ENCODE results near the gene ZIC4. TPM values are rescaled to one million over a fixed set of nuclear protein-coding genes. Genes with fewer than 3 reads are reported as not detected.

ZIC4 gene
- total RNA-seq, 1 experiment from 2014 or later = not detected

GRCh38 chr3:147400999-147401398, 5.3 kb downstream of the ZIC4 start:
- ChIA-PET CTCF (no interaction called here), POLR2A (no interaction called here)
- Mint-ChIP-seq H3K4me3 (ENCODE audit: unreplicated experiment) (no peak overlapping the region), H3K36me3 (ENCODE audit: insufficient read depth, unreplicated experiment) (no peaks in the 10 kb centered on the region), H3K4me1 (ENCODE audit: insufficient read depth, unreplicated experiment) (no peaks in the 10 kb centered on the region), H3K27me3 (ENCODE audit: insufficient read depth, unreplicated experiment) (peaks cover 10% of the 10 kb centered on the region), H3K9me3 (ENCODE audit: unreplicated experiment) (no peaks in the 10 kb centered on the region), H3K27ac (ENCODE audit: low read depth, unreplicated experiment) (no peak overlapping the region)
- DNase-seq (ENCODE audit: unreplicated experiment) = no peak
- no TSS peak for BruUV-seq (replicated peaks)
- TF ChIP-seq CTCF (IDR thresholded peaks at IDR 0.05; ENCODE audit: unreplicated experiment) = no peak
- intact Hi-C loops (cut with micrococcal nuclease) = no loop called here

- ChIA-PET POLR2A (no interaction called here), CTCF (no interaction called here)
Observed at GRCh38 chr3:147400111-147400510, 6.2 kb downstream of the ZIC4 start.

GRCh38 chr3:147398813-147399534, 7.4 kb downstream of the ZIC4 start:
- TF ChIP-seq CTCF (IDR thresholded peaks at IDR 0.05; ENCODE audit: unreplicated experiment) = no peak
- DNase-seq (ENCODE audit: unreplicated experiment) = peak; percentile 67
- BruUV-seq (replicated peaks) = no TSS peak
- Mint-ChIP-seq H3K9me3 (ENCODE audit: unreplicated experiment) (peaks cover 4% of the 10 kb centered on the region), H3K4me1 (ENCODE audit: insufficient read depth, unreplicated experiment) (no peaks in the 10 kb centered on the region), H3K4me3 (ENCODE audit: unreplicated experiment) (no peak overlapping the region), H3K36me3 (ENCODE audit: insufficient read depth, unreplicated experiment) (no peaks in the 10 kb centered on the region), H3K27me3 (ENCODE audit: insufficient read depth, unreplicated experiment) (peaks cover 10% of the 10 kb centered on the region), H3K27ac (ENCODE audit: low read depth, unreplicated experiment) (no peak overlapping the region)
- ChIA-PET CTCF (interaction anchor here (0.7 kb wide), 3 partner anchors 9 to 45 kb away, joined by 3 to 6 read pairs (median 3); no protein-coding TSS in a partner anchor), POLR2A (no interaction called here)
- intact Hi-C loops (cut with micrococcal nuclease) = no loop called here

More at GRCh38 chr3:147400111-147400510, 6.2 kb downstream of the ZIC4 start:
- H3K4me3 Mint-ChIP-seq (ENCODE audit: unreplicated experiment) = no peak overlapping the region
- BruUV-seq (replicated peaks) = no TSS peak
- H3K4me1 Mint-ChIP-seq (ENCODE audit: insufficient read depth, unreplicated experiment) = no peaks in the 10 kb centered on the region
- no peaks in the 10 kb centered on the region for H3K36me3 Mint-ChIP-seq (ENCODE audit: insufficient read depth, unreplicated experiment)
- DNase-seq (ENCODE audit: unreplicated experiment) = no peak
- intact Hi-C loops (cut with micrococcal nuclease) = no loop called here
- H3K27ac Mint-ChIP-seq (ENCODE audit: low read depth, unreplicated experiment) = no peak overlapping the region
- H3K27me3 Mint-ChIP-seq (ENCODE audit: insufficient read depth, unreplicated experiment) = peaks cover 10% of the 10 kb centered on the region
- no peak for TF ChIP-seq CTCF (IDR thresholded peaks at IDR 0.05; ENCODE audit: unreplicated experiment)
- H3K9me3 Mint-ChIP-seq (ENCODE audit: unreplicated experiment) = no peaks in the 10 kb centered on the region

- POLR2A ChIA-PET = no interaction called here
- Mint-ChIP-seq H3K36me3 (ENCODE audit: insufficient read depth, unreplicated experiment) (no peaks in the 10 kb centered on the region), H3K27me3 (ENCODE audit: insufficient read depth, unreplicated experiment) (peaks cover 10% of the 10 kb centered on the region), H3K27ac (ENCODE audit: low read depth, unreplicated experiment) (no peak overlapping the region), H3K4me1 (ENCODE audit: insufficient read depth, unreplicated experiment) (no peaks in the 10 kb centered on the region), H3K9me3 (ENCODE audit: unreplicated experiment) (peaks cover 7% of the 10 kb centered on the region), H3K4me3 (ENCODE audit: unreplicated experiment) (no peak overlapping the region)
- DNase-seq (ENCODE audit: unreplicated experiment) = no peak
- CTCF ChIA-PET = interaction anchor here (0.7 to 1.0 kb wide), 3 partner anchors 8 to 123 kb away, joined by 3 read pairs; no protein-coding TSS in a partner anchor
- no peak for TF ChIP-seq CTCF (IDR thresholded peaks at IDR 0.05; ENCODE audit: unreplicated experiment)
- intact Hi-C loops (cut with micrococcal nuclease) = no loop called here
- no TSS peak for BruUV-seq (replicated peaks)
Observed at GRCh38 chr3:147397875-147398812, 8.2 kb downstream of the ZIC4 start.

All from MCF 10A (cell line).